HepG2 (cell line): ENCODE measurements around the gene ESPN. TPM values are rescaled to one million over a fixed set of nuclear protein-coding genes. Genes with fewer than 3 reads are reported as not detected.
A peak's percentile ranks its signal among the peaks of the same experiment; 100 is the strongest.

ENCODE experiments used
- ISL2 ChIP-seq: sonication (generic); formaldehyde crosslinking; IDR thresholded peaks from 2 replicates; pipeline ENCODE4 v1.5.0; 2020; ENCODE audit warnings: missing genetic modification reagents
- JARID2 ChIP-seq: sonication (generic); formaldehyde crosslinking; IDR thresholded peaks from 2 replicates; pipeline ENCODE4 v1.8.1; 2023; ENCODE audit warnings: missing genetic modification reagents, inconsistent platforms; ENCODE audit not compliant: insufficient replicate concordance
- NCOR1 ChIP-seq: fragments of 200-600 bp; sonication (generic); IDR thresholded peaks from 2 replicates; pipeline ENCODE4 v1.7.0; 2017; ENCODE audit warnings: antibody characterized with exemption, low read length, borderline replicate concordance
- SKI ChIP-seq: fragments of 450-650 bp; IDR thresholded peaks from one replicate; pipeline ENCODE4 v1.6.1; 2018; ENCODE audit warnings: mild to moderate bottlenecking; ENCODE audit not compliant: partially characterized antibody
- SOX13 ChIP-seq, 3 experiments: fragments of 450-650 bp in 1 of 3; sonication (generic) in 1 of 3; formaldehyde crosslinking in 1 of 3; IDR thresholded peaks in 2 of 3; conservative IDR thresholded peaks in 1 of 3; 2 replicates each; pipeline versions ENCODE4 v1.5.0 to v1.6.1; 2016 to 2020; ENCODE audit warnings: antibody characterized with exemption in 1 of 3, mild to moderate bottlenecking in 1 of 3, missing compliant biosample characterization in 1 of 3, missing genetic modification reagents in 1 of 3, moderate library complexity in 1 of 3
- TFE3 ChIP-seq: IDR thresholded peaks from 2 replicates; pipeline ENCODE4 v1.6.1; 2016
- ZC3H13 ChIP-seq: sonication (generic); formaldehyde crosslinking; IDR thresholded peaks from 2 replicates; pipeline ENCODE4 v1.8.1; 2023; ENCODE audit warnings: mild to moderate bottlenecking, missing genetic modification reagents, moderate library complexity
- ZNF12 ChIP-seq: sonication (generic); formaldehyde crosslinking; IDR thresholded peaks from 2 replicates; pipeline ENCODE4 v1.5.0; 2020; ENCODE audit warnings: missing genetic modification reagents
- ZNF292 ChIP-seq: sonication (generic); formaldehyde crosslinking; IDR thresholded peaks from 2 replicates; pipeline ENCODE4 v1.8.1; 2022; ENCODE audit warnings: mild to moderate bottlenecking, low read depth, missing genetic modification reagents, borderline replicate concordance
- ZNF343 ChIP-seq: sonication (generic); formaldehyde crosslinking; IDR thresholded peaks from 2 replicates; pipeline ENCODE4 v1.4.0; 2020; ENCODE audit warnings: mild to moderate bottlenecking, missing genetic modification reagents
- ZNF431 ChIP-seq: sonication (generic); formaldehyde crosslinking; IDR thresholded peaks from 2 replicates; pipeline ENCODE4 v1.9.0; 2022; ENCODE audit warnings: missing genetic modification reagents, low read depth, mild to moderate bottlenecking, borderline replicate concordance
- ZNF547 ChIP-seq: sonication (generic); formaldehyde crosslinking; IDR thresholded peaks from 2 replicates; pipeline ENCODE4 v1.5.1; 2020; ENCODE audit warnings: mild to moderate bottlenecking, missing genetic modification reagents
- polyA plus RNA-seq, 8 experiments: library from polyadenylated mRNA; depleted of rRNA in 3 of 8; stranded (reverse) in 7 of 8; unstranded in 1 of 8; fragments of >200 nt; fragmentation: Illumina TruSeq in 4 of 8; extraction: Trizol in 4 of 8; gene quantifications; 2 replicates each; pipeline versions ENCODE4 v1.2.1 to v1.2.3, GENCODE V29; 2011 to 2016; ENCODE audit warnings: low read depth in 4 of 8, missing spikeins in 1 of 8, mixed read lengths in 1 of 8; ENCODE audit not compliant: insufficient read depth in 1 of 8
- total RNA-seq, 5 experiments: library from RNA; depleted of rRNA; stranded (reverse); fragments of >200 nt; fragmentation: Illumina TruSeq; extraction: Trizol; gene quantifications; 2 replicates each; pipeline ENCODE4 v1.2.3, GENCODE V29; 2016; ENCODE audit warnings: low read depth in 1 of 5
- TF ChIP-seq, protein P1 (sequence below): sonication (generic); formaldehyde crosslinking; IDR thresholded peaks from 2 replicates; pipeline ENCODE4 v1.4.0; 2020; ENCODE audit warnings: low read depth, missing genetic modification reagents
- TF ChIP-seq, protein P2 (sequence below), 2 experiments: sonication (generic) in 1 of 2; formaldehyde crosslinking in 1 of 2; IDR thresholded peaks; 2 replicates each; pipeline versions ENCODE4 v1.6.1 to v1.9.0; 2014 to 2022; ENCODE audit warnings: antibody characterized with exemption in 1 of 2, borderline replicate concordance in 1 of 2, inconsistent platforms in 1 of 2, low read depth in 1 of 2, missing genetic modification reagents in 1 of 2
- TF ChIP-seq, protein P3 (sequence below): sonication (generic); formaldehyde crosslinking; IDR thresholded peaks from 2 replicates; pipeline ENCODE4 v1.4.0; 2020; ENCODE audit warnings: mild to moderate bottlenecking, missing genetic modification reagents

ESPN gene
- total and polyA plus RNA-seq, 2 of the 13 experiments (the other 11 are each of a cell fraction or from before 2014, with no cell fraction given): 48.6 to 54.2 TPM

- TF ChIP-seq, protein P1, sequence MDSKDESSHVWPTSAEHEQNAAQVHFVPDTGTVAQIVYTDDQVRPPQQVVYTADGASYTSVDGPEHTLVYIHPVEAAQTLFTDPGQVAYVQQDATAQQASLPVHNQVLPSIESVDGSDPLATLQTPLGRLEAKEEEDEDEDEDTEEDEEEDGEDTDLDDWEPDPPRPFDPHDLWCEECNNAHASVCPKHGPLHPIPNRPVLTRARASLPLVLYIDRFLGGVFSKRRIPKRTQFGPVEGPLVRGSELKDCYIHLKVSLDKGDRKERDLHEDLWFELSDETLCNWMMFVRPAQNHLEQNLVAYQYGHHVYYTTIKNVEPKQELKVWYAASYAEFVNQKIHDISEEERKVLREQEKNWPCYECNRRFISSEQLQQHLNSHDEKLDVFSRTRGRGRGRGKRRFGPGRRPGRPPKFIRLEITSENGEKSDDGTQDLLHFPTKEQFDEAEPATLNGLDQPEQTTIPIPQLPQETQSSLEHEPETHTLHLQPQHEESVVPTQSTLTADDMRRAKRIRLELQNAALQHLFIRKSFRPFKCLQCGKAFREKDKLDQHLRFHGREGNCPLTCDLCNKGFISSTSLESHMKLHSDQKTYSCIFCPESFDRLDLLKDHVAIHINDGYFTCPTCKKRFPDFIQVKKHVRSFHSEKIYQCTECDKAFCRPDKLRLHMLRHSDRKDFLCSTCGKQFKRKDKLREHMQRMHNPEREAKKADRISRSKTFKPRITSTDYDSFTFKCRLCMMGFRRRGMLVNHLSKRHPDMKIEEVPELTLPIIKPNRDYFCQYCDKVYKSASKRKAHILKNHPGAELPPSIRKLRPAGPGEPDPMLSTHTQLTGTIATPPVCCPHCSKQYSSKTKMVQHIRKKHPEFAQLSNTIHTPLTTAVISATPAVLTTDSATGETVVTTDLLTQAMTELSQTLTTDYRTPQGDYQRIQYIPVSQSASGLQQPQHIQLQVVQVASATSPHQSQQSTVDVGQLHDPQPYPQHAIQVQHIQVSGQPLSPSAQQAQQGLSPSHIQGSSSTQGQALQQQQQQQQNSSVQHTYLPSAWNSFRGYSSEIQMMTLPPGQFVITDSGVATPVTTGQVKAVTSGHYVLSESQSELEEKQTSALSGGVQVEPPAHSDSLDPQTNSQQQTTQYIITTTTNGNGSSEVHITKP: no peak; the same call in 1 of the 2 replicates
- TF ChIP-seq SOX13 (IDR thresholded peaks at IDR 0.05): no peak
- peak in 1 of 2 experiments; percentile 70; a peak in 2 of 4 replicates for TF ChIP-seq SOX13 (CRISPR knock-in tag; conservative IDR thresholded peaks at IDR 0.05 in 1 of 2, IDR thresholded peaks at IDR 0.05 in 1 of 2)
- no peak for TF ChIP-seq SKI
- no peak for TF ChIP-seq JARID2 (CRISPR knock-in tag)
- TF ChIP-seq ZNF343 (CRISPR knock-in tag): no peak
- TF ChIP-seq TFE3: no peak
- TF ChIP-seq ZNF547: no peak
- TF ChIP-seq, protein P2, sequence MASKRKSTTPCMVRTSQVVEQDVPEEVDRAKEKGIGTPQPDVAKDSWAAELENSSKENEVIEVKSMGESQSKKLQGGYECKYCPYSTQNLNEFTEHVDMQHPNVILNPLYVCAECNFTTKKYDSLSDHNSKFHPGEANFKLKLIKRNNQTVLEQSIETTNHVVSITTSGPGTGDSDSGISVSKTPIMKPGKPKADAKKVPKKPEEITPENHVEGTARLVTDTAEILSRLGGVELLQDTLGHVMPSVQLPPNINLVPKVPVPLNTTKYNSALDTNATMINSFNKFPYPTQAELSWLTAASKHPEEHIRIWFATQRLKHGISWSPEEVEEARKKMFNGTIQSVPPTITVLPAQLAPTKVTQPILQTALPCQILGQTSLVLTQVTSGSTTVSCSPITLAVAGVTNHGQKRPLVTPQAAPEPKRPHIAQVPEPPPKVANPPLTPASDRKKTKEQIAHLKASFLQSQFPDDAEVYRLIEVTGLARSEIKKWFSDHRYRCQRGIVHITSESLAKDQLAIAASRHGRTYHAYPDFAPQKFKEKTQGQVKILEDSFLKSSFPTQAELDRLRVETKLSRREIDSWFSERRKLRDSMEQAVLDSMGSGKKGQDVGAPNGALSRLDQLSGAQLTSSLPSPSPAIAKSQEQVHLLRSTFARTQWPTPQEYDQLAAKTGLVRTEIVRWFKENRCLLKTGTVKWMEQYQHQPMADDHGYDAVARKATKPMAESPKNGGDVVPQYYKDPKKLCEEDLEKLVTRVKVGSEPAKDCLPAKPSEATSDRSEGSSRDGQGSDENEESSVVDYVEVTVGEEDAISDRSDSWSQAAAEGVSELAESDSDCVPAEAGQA (IDR thresholded peaks at IDR 0.05; ENCODE audit: low read depth): 0 out of 2 replicates have a peak, but pooled peaks have one; percentile 40
- TF ChIP-seq, protein P2 (CRISPR knock-in tag; IDR thresholded peaks at IDR 0.05; ENCODE audit: borderline replicate concordance): no peak
- no peak; the same call in 1 of the 2 replicates for TF ChIP-seq ISL2 (CRISPR knock-in tag)
- TF ChIP-seq ZNF431 (CRISPR knock-in tag): no peak
- TF ChIP-seq, protein P3, sequence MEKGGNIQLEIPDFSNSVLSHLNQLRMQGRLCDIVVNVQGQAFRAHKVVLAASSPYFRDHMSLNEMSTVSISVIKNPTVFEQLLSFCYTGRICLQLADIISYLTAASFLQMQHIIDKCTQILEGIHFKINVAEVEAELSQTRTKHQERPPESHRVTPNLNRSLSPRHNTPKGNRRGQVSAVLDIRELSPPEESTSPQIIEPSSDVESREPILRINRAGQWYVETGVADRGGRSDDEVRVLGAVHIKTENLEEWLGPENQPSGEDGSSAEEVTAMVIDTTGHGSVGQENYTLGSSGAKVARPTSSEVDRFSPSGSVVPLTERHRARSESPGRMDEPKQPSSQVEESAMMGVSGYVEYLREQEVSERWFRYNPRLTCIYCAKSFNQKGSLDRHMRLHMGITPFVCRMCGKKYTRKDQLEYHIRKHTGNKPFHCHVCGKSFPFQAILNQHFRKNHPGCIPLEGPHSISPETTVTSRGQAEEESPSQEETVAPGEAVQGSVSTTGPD (CRISPR knock-in tag): peak; percentile 35; the same call in 1 of the 2 replicates
- 0 out of 2 replicates have a peak, but pooled peaks have one; percentile 9 for TF ChIP-seq ZNF292 (CRISPR knock-in tag)
- peak; percentile 87 for TF ChIP-seq ZC3H13 (CRISPR knock-in tag)
- TF ChIP-seq ZNF12 (CRISPR knock-in tag): 0 out of 2 replicates have a peak, but pooled peaks have one; percentile 43
- peak; percentile 83 for TF ChIP-seq NCOR1
These were observed 26.4 kb downstream of the ESPN start (continued) for GRCh38 chr1:6450943-6451373.
